ENCODE results near the gene METTL22. TPM values are rescaled to one million over a fixed set of nuclear protein-coding genes. Genes with fewer than 3 reads are reported as not detected.

METTL22 gene
- total RNA-seq, 1 donor from 2014 or later, result 41.1 TPM

GRCh38 chr16:8673611-8674412, 52.3 kb downstream of the METTL22 start:
- Histone ChIP-seq H3K4me3 (peak overlapping the region; percentile 78), H3K9me3 (ENCODE audit: low read depth) (no peaks in the 10 kb centered on the region), H2AFZ (replicated peaks) (peak overlapping the region; percentile 93), H3K27me3 (peaks cover 46% of the 10 kb centered on the region), H3K36me3 (no peaks in the 10 kb centered on the region), H3K4me2 (peak overlapping the region; percentile 88), H3K9ac (no peak overlapping the region), H4K20me1 (ENCODE audit: low read depth) (peaks cover 3% of the 10 kb centered on the region), H3K79me2 (ENCODE audit: low read depth) (no peaks in the 10 kb centered on the region), H3K4me1 (peaks cover 12% of the 10 kb centered on the region), H3F3A (ENCODE audit: low read depth) (peaks cover 7% of the 10 kb centered on the region), H3K27ac (no peak overlapping the region)
- DNase-seq (ENCODE audit: low spot score), result peak; percentile 60
- Mint-ChIP-seq H3K27ac (no peak overlapping the region), H3K36me3 (no peaks in the 10 kb centered on the region), H3K9me3 (peaks cover 4% of the 10 kb centered on the region), H3K27me3 (ENCODE audit: insufficient read depth, low read depth) (peaks cover 15% of the 10 kb centered on the region), H3K4me1 (peaks cover 29% of the 10 kb centered on the region), H3K4me3 (peak overlapping the region; percentile 89)
- no peak for TF ChIP-seq EZH2 (IDR thresholded peaks at IDR 0.05)

DNA sequence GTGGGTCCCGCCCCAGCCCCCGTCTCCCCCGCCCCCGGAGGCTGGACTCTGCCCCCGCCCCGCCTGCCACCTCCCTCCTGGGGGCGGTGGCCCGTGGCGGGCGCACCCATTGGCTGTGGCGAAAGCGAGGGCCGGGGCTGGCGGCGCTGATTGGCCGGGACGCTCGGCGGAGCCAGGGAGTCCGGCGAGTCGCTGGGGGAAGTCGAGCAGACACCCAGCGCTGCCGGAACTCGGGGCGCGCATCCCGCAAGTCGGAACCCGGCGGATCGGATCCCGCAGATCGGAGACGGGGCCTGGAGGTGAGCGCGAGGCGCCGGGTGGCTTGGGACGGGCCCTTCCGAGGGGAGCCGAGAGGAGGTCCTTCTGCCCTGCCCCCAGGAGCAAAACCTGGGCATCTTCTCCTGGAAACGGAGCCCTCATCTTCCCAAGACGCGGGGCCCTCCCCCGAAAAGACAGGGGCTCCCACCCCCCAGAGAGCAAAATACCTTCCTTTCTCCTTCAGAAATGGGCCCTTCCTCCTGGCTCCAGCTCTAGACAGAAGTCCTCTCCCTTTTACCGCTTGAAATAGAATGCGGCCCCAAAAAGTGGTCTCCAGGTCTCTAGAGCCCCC, 53.0 kb downstream of the METTL22 start, which contains the start of gene ABAT:
Gene ABAT, plus strand, starts transcription at position 205 of the 610 bp plus-strand sequence. CDS start 61,123 bp downstream, outside the sequence.
- peaks cover 3% of the 10 kb centered on the region for H4K20me1 ChIP-seq (ENCODE audit: low read depth)
- Mint-ChIP-seq H3K4me1 (peaks cover 29% of the 10 kb centered on the region), H3K4me3 (peak within 1 kb of the TSS; percentile 89), H3K9me3 (peaks cover 7% of the 10 kb centered on the region), H3K27ac (no peak within 1 kb of the TSS), H3K27me3 (ENCODE audit: insufficient read depth, low read depth) (peaks cover 15% of the 10 kb centered on the region), H3K36me3 (no peaks in the 10 kb centered on the region)
- DNase-seq (ENCODE audit: low spot score), result peak; percentile 94
- H3K27me3 ChIP-seq, result peaks cover 46% of the 10 kb centered on the region
- peak within 1 kb of the TSS; percentile 78 for H3K4me3 ChIP-seq
- H3K27ac ChIP-seq, result no peak within 1 kb of the TSS
- H3K79me2 ChIP-seq (ENCODE audit: low read depth), result no peaks in the 10 kb centered on the region
- no peaks in the 10 kb centered on the region for H3K9me3 ChIP-seq (ENCODE audit: low read depth)
- H3K9ac ChIP-seq, result no peak within 1 kb of the TSS
- peak within 1 kb of the TSS; percentile 88 for H3K4me2 ChIP-seq
- H3K36me3 ChIP-seq, result no peaks in the 10 kb centered on the region
- peak within 1 kb of the TSS; percentile 93 for H2AFZ ChIP-seq (replicated peaks)
- TF ChIP-seq EZH2phosphoT487 (IDR thresholded peaks at IDR 0.05), result no peak
- H3K4me1 ChIP-seq, result peaks cover 12% of the 10 kb centered on the region
- peaks cover 7% of the 10 kb centered on the region for H3F3A ChIP-seq (ENCODE audit: low read depth)

DNA sequence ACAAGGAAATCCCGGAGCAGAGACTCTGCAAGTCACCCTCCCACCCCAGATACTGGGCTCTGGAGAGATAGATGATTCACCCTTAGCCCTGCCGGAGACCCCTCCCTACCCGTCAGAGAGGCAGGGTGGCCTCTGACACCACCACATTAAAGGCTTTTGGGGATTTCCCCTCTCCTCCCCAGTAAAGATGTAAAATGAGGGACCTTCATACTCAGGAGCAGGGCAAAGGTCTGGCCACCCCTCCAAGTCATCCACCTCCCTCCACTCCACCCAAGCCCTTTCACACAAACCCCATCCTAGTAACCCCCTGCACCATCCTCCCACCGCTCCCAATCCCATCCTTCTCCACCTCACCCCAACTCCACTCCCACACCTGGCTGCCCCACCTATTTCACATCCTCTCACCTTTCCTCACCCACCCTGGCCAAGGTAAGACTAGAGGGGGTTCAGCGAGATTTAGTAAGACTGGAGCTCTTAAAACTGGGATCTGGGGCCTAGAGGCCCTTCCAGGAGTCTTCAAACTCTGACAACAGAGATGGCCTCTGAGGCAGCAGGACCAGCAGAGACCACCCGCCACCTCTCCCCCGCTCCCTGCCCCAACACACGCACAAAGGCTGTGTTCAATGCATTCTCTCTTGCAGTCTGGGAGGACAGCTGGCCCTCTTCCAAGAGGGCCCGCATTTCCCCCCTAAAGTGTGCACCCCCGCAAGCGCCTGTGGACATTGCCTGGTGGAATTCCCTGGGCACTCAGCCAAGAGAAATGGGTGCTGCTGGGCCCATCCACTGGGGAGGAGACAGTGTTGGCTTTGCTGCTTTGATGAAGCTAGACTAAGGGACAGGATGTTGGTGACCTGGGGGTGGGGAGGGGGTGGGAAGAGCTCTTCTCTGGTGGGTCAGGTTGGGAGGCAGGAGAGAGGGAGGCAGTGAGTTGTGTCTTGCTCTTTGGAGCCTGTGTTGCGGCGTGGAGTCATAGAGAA, 54.0 kb downstream of the METTL22 start:
- TF ChIP-seq EZH2 (IDR thresholded peaks at IDR 0.05) (no peak), CTCF (IDR thresholded peaks at IDR 0.05) (no peak), EZH2phosphoT487 (IDR thresholded peaks at IDR 0.05) (no peak)
- Mint-ChIP-seq H3K27ac (no peak overlapping the region), H3K27me3 (ENCODE audit: insufficient read depth, low read depth) (peaks cover 13% of the 10 kb centered on the region), H3K4me1 (peaks cover 28% of the 10 kb centered on the region), H3K4me3 (peak overlapping the region; percentile 87), H3K9me3 (peaks cover 13% of the 10 kb centered on the region), H3K36me3 (peaks cover 5% of the 10 kb centered on the region)
- Histone ChIP-seq H3K79me2 (ENCODE audit: low read depth) (no peaks in the 10 kb centered on the region), H3K36me3 (no peaks in the 10 kb centered on the region), H3F3A (ENCODE audit: low read depth) (peaks cover 3% of the 10 kb centered on the region), H2AFZ (replicated peaks) (no peak overlapping the region), H3K27me3 (peaks cover 46% of the 10 kb centered on the region), H3K9me3 (ENCODE audit: low read depth) (no peaks in the 10 kb centered on the region), H3K9ac (no peak overlapping the region), H3K4me3 (peak overlapping the region; percentile 78), H3K4me1 (peaks cover 8% of the 10 kb centered on the region), H3K27ac (no peak overlapping the region), H4K20me1 (ENCODE audit: low read depth) (peaks cover 3% of the 10 kb centered on the region), H3K4me2 (peak overlapping the region; percentile 88)
- DNase-seq (ENCODE audit: low spot score), result no peak

- Histone ChIP-seq H4K20me1 (ENCODE audit: low read depth) (peaks cover 3% of the 10 kb centered on the region), H3K4me2 (no peak overlapping the region), H3K36me3 (no peaks in the 10 kb centered on the region), H2AFZ (replicated peaks) (no peak overlapping the region), H3K4me3 (no peak overlapping the region), H3K27me3 (peaks cover 46% of the 10 kb centered on the region), H3K79me2 (ENCODE audit: low read depth) (no peaks in the 10 kb centered on the region), H3K4me1 (peaks cover 4% of the 10 kb centered on the region), H3K9ac (no peak overlapping the region), H3F3A (ENCODE audit: low read depth) (no peaks in the 10 kb centered on the region), H3K27ac (no peak overlapping the region), H3K9me3 (ENCODE audit: low read depth) (no peaks in the 10 kb centered on the region)
- TF ChIP-seq EZH2phosphoT487 (IDR thresholded peaks at IDR 0.05) (no peak), EZH2 (IDR thresholded peaks at IDR 0.05) (no peak), CTCF (IDR thresholded peaks at IDR 0.05) (no peak)
- Mint-ChIP-seq H3K4me3 (peak overlapping the region; percentile 87), H3K36me3 (peaks cover 5% of the 10 kb centered on the region), H3K27ac (no peak overlapping the region), H3K4me1 (peaks cover 28% of the 10 kb centered on the region), H3K27me3 (ENCODE audit: insufficient read depth, low read depth) (peaks cover 13% of the 10 kb centered on the region), H3K9me3 (peaks cover 13% of the 10 kb centered on the region)
- DNase-seq (ENCODE audit: low spot score), result no peak
Observed at GRCh38 chr16:8676160-8676547, 54.7 kb downstream of the METTL22 start.
